ENCODE data around the gene LRPAP1. TPM values are rescaled to one million over a fixed set of nuclear protein-coding genes. Genes with fewer than 3 reads are reported as not detected.
A peak's percentile ranks its signal among the peaks of the same experiment; 100 is the strongest.

Gene LRPAP1
- total RNA-seq, 1 experiment from 2014 or later, result 90.8 TPM

DNA sequence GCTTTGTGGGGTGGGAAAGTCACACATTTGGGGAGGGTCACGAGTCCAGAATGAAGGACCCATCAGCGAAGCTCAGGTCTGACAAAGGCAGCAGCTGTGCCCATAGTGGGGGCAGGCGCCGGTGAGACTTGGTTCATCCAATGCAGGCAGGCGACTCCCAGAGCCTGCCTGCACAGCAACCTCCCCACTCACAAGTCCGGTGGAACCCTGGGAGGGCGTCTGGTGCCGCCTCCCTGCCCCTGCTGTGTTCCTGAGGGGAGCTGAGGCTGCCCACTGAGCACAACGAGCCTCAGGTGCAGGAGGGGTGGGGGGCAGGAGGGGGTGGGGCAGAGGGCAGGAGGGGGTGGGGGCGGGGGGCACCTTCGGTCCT, 13.7 kb downstream of the LRPAP1 start:
- TF ChIP-seq NR2C2 (CRISPR knock-in tag; IDR thresholded peaks at IDR 0.05) (no peak), ETV6 (CRISPR knock-in tag; IDR thresholded peaks at IDR 0.05) (no peak), HMGXB4 (CRISPR knock-in tag; IDR thresholded peaks at IDR 0.05) (no peak), ZNF425 (CRISPR knock-in tag; conservative IDR thresholded peaks at IDR 0.05) (no peak), TEAD4 (CRISPR knock-in tag; IDR thresholded peaks at IDR 0.05) (no peak), NFE2L1 (CRISPR knock-in tag; IDR thresholded peaks at IDR 0.05) (no peak), ELF4 (CRISPR knock-in tag; IDR thresholded peaks at IDR 0.05; ENCODE audit: low read depth) (no peak), NR3C1 (CRISPR knock-in tag; conservative IDR thresholded peaks at IDR 0.05; ENCODE audit: low read depth) (no peak), TP53 (CRISPR knock-in tag; IDR thresholded peaks at IDR 0.05) (no peak), TCF7 (CRISPR knock-in tag; IDR thresholded peaks at IDR 0.05; ENCODE audit: low read depth) (no peak), ZMAT4 (CRISPR knock-in tag; IDR thresholded peaks at IDR 0.05) (no peak), RELA (CRISPR knock-in tag; IDR thresholded peaks at IDR 0.05; ENCODE audit: borderline replicate concordance) (no peak)
- Mint-ChIP-seq H3K4me3 (no peak overlapping the region), H3K9me3 (no peaks in the 10 kb centered on the region), H3K27me3 (ENCODE audit: low read depth) (no peaks in the 10 kb centered on the region), H3K27ac (no peak overlapping the region), H3K36me3 (peaks cover 51% of the 10 kb centered on the region), H3K4me1 (peaks cover 4% of the 10 kb centered on the region; the same call in 1 of the 2 replicates)
- ChIA-PET POLR2A (no interaction called here), CTCF (no interaction called here)
- DNase-seq (ENCODE audit: low spot score) (peak; percentile 8), ATAC-seq (no peak)

GRCh38 chr4:3517731-3518510, 14.3 kb downstream of the LRPAP1 start:
- Mint-ChIP-seq H3K4me3 (no peak overlapping the region), H3K27ac (no peak overlapping the region), H3K4me1 (peaks cover 4% of the 10 kb centered on the region; the same call in 1 of the 2 replicates), H3K27me3 (ENCODE audit: low read depth) (no peaks in the 10 kb centered on the region), H3K9me3 (no peaks in the 10 kb centered on the region), H3K36me3 (peaks cover 53% of the 10 kb centered on the region)
- CTCF ChIA-PET, result no interaction called here
- DNase-seq (ENCODE audit: low spot score) (peak; percentile 10), ATAC-seq (no peak)
- POLR2A ChIA-PET, result no interaction called here
- TF ChIP-seq, protein P1, sequence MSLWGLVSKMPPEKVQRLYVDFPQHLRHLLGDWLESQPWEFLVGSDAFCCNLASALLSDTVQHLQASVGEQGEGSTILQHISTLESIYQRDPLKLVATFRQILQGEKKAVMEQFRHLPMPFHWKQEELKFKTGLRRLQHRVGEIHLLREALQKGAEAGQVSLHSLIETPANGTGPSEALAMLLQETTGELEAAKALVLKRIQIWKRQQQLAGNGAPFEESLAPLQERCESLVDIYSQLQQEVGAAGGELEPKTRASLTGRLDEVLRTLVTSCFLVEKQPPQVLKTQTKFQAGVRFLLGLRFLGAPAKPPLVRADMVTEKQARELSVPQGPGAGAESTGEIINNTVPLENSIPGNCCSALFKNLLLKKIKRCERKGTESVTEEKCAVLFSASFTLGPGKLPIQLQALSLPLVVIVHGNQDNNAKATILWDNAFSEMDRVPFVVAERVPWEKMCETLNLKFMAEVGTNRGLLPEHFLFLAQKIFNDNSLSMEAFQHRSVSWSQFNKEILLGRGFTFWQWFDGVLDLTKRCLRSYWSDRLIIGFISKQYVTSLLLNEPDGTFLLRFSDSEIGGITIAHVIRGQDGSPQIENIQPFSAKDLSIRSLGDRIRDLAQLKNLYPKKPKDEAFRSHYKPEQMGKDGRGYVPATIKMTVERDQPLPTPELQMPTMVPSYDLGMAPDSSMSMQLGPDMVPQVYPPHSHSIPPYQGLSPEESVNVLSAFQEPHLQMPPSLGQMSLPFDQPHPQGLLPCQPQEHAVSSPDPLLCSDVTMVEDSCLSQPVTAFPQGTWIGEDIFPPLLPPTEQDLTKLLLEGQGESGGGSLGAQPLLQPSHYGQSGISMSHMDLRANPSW (CRISPR knock-in tag; conservative IDR thresholded peaks at IDR 0.05; ENCODE audit: low read depth), result no peak
- no peak for TF ChIP-seq ERG (CRISPR knock-in tag; IDR thresholded peaks at IDR 0.05)
